ENCODE results near the gene PRPF6. TPM values are rescaled to one million over a fixed set of nuclear protein-coding genes. Genes with fewer than 3 reads are reported as not detected.

The PRPF6 gene
- polyA plus RNA-seq, 6 donors from 2014 or later = 46.4 to 83.8 (median 66.9) TPM

DNA sequence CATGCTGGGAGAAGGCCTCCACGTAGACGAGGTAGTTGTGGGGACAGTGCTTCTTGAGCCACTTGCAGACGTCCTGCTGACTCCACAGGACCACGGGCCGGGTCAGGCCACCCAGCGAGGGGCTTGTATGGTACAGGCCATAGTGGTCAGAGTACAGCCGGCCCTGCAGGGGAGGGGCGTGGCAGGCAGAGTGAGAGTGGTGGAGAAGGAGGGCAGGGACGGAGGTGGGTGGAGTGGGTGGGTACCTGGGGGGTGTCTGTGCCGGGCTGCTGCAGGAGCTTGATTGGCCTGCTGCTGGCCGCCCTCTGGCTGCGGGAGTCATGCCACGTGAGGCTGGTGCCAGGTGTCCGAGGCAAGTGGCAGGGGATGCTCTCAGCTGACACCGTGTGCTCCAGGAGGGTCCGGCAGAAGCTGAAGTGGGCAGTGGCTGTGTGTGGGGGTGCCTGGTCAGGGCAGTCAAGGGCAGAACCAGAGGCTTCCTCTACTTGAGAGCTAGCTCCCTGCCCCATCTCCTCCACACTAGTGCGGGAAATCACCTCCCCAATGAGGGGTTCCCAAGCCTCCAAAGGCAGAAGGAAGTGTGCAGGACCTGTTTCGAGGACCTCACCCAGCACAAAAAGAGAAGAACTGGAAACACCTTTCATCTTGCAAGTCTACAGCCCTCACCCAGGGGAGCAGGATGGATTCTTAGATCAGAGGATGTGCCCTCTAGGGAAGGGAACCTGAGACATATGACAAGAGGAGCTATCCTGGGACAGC lies 3.8 kb upstream of the PRPF6 start:
- ATAC-seq (ENCODE audit: low read depth in 2 of 2) (no peak), DNase-seq (no peak)
- Mint-ChIP-seq H3K27ac (peak overlapping the region in 3 of 6 donors; percentile 12 to 65 (median 41)), H3K4me1 (peaks cover 47 to 58% (median 50%) of the 10 kb centered on the region in 3 donors), H3K36me3 (peaks cover 0 to 19% of the 10 kb centered on the region in 2 donors), H3K4me3 (peak overlapping the region in 5 of 8 donors; percentile 53 to 93 (median 89)), H3K9me3 (no peaks in the 10 kb centered on the region), H3K27me3 (no peaks in the 10 kb centered on the region)

DNA sequence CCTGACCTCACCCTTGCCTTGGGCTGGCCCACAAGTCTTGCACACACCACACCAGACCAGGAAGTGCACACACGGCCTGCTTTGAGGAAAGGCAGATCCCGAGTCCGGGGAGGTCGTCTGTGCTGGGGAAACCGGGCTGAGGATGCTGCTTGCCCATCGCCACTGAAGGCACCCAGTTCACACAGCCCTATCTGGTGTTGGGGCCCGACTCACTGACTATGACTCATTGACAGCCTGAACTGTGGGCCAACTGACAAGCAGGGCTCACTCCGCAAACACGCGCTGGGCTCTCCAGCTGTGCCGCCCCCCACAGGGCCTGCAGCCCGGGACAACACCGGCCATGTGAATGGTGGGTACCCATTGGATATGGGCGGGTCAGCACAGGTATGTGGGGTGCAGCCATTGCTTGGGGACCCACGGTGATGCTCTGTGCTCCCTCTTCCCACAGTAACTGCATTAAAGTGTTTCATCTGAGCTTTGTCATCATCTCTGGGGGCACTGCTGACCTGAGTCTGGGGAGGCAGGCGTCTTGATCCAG lies 3.1 kb upstream of the PRPF6 start:
- no peak for DNase-seq
- no peak for ATAC-seq (ENCODE audit: low read depth in 2 of 2)
- Mint-ChIP-seq H3K4me3 (peak overlapping the region; percentile 80 to 93 (median 88)), H3K27me3 (no peaks in the 10 kb centered on the region), H3K36me3 (peaks cover 0 to 26% of the 10 kb centered on the region in 2 donors), H3K4me1 (peaks cover 52 to 65% (median 54%) of the 10 kb centered on the region in 3 donors), H3K9me3 (no peaks in the 10 kb centered on the region), H3K27ac (peak overlapping the region in 4 of 6 donors; percentile 4 to 73 (median 46))

DNA sequence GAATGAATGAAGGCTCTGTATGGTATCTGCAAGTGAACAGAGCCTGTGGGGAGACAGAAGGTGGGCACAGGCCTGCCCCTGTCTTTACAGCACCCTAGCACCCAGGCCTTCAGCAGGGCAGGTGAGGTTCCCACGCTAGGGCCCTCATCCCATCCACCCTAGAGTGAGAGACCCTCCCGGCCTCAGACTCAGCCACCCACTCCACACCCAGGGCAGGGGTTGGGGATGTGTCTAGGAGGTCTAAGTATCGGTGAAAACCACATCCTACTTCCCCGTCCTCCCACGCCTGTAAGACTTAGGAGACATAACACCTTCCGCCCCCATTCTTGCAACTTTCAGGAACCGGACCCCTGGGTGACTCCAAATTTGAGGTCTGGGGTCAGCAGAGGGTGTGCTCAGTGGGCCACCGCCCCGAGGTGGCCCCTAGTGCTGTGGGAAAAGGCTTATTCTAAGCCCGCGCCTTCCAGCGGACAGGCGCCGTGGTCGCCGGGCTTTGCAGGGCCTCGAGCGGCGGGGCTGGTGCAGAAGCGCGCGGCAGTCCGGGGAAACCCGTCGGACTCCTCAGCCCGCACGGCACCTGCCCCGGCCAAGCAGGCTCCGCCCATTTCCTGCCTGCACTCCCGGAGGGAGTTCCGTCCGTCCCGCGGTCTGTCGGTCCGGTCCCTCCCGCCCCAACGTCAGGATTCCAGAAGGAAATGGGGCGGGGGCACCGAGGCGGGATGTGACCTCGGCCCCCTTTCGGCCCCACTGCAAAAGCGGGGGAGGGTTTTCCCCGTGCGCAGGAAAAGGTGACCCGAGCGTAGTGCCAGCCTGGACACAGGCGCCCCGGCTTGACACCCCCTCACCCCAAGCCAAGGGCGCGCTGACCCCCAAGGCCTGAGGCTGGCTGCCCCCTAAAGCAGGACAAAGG lies 2.4 kb upstream of the PRPF6 start:
- no peaks in the 10 kb centered on the region for H3K27me3 Mint-ChIP-seq
- peak overlapping the region; percentile 80 to 93 (median 88) for H3K4me3 Mint-ChIP-seq
- peaks cover 51 to 65% (median 53%) of the 10 kb centered on the region in 3 donors for H3K4me1 Mint-ChIP-seq
- peak; percentile 56 for DNase-seq
- H3K9me3 Mint-ChIP-seq = no peaks in the 10 kb centered on the region
- H3K36me3 Mint-ChIP-seq = peaks cover 0 to 30% of the 10 kb centered on the region in 2 donors
- peak overlapping the region; percentile 69 to 94 (median 80) for H3K27ac Mint-ChIP-seq
- peak; percentile 13 to 26 for ATAC-seq (ENCODE audit: low read depth in 2 of 2)

DNA sequence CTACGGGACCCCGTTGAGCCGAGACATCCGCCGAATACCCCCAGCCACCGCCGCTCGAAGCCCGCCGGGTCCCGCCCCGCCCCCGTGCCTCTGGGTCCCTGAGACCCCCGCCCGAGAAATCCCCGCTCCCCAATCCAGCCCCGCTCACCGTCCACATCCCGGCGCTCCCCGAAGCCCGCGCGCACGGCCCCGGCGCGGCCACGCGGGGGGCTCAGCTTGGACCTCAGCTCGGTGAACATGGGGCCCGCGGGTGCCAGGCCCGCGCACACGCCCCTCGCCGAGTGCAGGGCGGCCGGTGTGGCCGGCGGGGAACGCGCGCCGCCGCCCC lies 1.7 kb upstream of the PRPF6 start:
- DNase-seq = no peak
- Mint-ChIP-seq H3K36me3 (peaks cover 0 to 24% of the 10 kb centered on the region in 2 donors), H3K9me3 (no peaks in the 10 kb centered on the region), H3K27me3 (no peaks in the 10 kb centered on the region), H3K4me3 (peak overlapping the region; percentile 80 to 93 (median 88)), H3K4me1 (peaks cover 46 to 59% (median 50%) of the 10 kb centered on the region in 3 donors), H3K27ac (peak overlapping the region in 2 of 6 donors; percentile 73 to 90)
- ATAC-seq (ENCODE audit: low read depth in 2 of 2) = no peak

DNA sequence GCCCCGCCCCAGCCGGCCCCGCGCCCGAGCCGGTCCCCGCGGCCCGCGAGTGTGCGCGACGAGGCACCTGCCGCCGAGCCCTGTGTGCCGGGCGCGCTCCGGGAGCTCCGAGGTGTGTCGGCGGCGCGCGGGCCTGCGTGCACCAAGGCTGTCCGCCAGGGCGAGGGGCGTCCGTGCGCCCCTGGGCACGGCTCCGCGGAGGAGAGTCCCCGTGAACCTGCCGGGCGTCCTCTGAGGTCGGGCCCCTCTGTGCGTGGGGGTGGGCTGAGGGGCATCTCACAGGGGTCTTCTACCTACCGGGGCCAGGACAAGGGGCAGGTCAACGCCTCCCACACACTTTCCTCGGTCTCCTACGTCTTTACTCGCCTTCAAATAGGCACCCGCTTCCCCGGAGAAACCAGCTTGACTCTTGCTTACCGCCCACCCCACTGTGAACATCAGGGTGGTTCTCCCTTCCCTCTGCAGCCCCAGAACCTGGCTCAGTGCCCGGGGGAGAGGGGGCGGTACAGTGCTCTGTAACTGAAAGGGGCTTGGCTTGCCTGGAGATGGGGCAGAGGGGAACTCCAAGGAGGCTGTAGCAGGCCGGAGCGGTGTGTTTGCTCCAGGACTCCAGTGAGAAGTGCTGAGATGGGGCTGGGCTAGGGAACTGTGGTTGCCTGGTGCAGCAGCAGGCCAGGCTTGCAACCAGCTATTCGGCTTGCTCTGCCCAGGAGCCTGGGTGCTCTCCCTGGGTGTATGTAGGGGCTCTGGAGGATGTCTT lies 1.2 kb upstream of the PRPF6 start, which contains the start of gene SAMD10:
TSS of gene SAMD10 (minus strand) at position 86 of the 760 bp plus-strand sequence. CDS start 175 bp downstream, outside the sequence.
- no peaks in the 10 kb centered on the region for H3K27me3 Mint-ChIP-seq
- peaks cover 4 to 28% of the 10 kb centered on the region in 2 donors for H3K36me3 Mint-ChIP-seq
- peak; percentile 66 for DNase-seq
- H3K4me1 Mint-ChIP-seq = peaks cover 50 to 58% (median 54%) of the 10 kb centered on the region in 3 donors
- peak within 1 kb of the TSS; percentile 90 to 96 (median 94) for H3K27ac Mint-ChIP-seq
- ATAC-seq (ENCODE audit: low read depth in 2 of 2) = peak; percentile 53 to 56
- H3K9me3 Mint-ChIP-seq = no peaks in the 10 kb centered on the region
- peak within 1 kb of the TSS; percentile 90 to 96 (median 94) for H3K4me3 Mint-ChIP-seq

DNA sequence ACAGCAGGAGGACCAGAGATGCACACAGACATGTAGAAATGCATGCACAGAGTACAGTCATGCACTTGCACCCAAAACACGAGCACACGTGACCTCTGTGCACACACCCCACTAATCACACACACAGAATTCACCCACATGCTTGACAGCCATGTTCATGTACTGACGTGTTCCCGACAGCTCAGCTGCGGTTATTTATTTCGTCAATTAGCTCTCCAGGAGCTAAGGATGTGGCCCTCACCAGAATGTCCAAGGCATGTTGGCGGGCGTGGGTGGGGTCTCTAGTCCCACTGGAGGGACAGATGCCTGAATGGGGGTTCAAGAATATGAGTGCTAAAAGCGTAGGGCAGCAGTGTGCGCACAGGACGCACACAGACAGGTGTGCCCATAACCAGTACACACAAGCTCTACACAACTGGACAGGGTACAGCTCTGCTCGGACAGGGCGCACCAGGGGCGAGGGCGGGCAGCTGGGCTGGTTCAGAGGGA lies 571 bp upstream of the PRPF6 start:
- Mint-ChIP-seq H3K4me3 (peak overlapping the region; percentile 90 to 96 (median 94)), H3K4me1 (peaks cover 51 to 58% (median 52%) of the 10 kb centered on the region in 3 donors), H3K9me3 (no peaks in the 10 kb centered on the region), H3K36me3 (peaks cover 5 to 31% of the 10 kb centered on the region in 2 donors), H3K27ac (peak overlapping the region; percentile 88 to 96 (median 94)), H3K27me3 (no peaks in the 10 kb centered on the region)
- DNase-seq (no peak), ATAC-seq (ENCODE audit: low read depth in 2 of 2) (peak; percentile 6 to 16)

DNA sequence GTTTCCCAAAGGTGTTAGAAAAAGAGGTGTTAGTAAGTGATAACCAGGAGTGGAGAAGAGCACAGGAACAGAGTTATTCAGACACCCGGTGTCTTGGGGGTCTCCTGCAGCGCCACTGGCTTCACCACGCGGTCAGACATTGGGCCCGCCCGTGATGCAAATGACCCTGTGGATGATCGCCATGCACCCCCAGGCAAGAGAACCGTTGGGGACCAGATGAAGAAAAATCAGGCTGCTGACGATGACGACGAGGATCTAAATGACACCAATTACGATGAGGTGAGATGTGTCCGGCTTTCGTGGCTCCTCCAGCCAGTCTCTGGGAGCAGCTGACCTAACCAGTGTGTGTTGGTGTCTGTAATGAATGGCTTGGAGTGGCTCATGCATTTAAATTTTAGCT lies 2.0 kb downstream of the PRPF6 start:
- ATAC-seq (ENCODE audit: low read depth in 2 of 2) = no peak
- H3K4me3 Mint-ChIP-seq = peak overlapping the region in 7 of 8 donors; percentile 35 to 95 (median 90)
- H3K27ac Mint-ChIP-seq = peak overlapping the region in 2 of 6 donors; percentile 49 to 78
- H3K36me3 Mint-ChIP-seq = peaks cover 5 to 20% of the 10 kb centered on the region in 2 donors
- H3K9me3 Mint-ChIP-seq = no peaks in the 10 kb centered on the region
- no peaks in the 10 kb centered on the region for H3K27me3 Mint-ChIP-seq
- DNase-seq = no peak
- H3K4me1 Mint-ChIP-seq = peaks cover 36 to 46% (median 43%) of the 10 kb centered on the region in 3 donors

DNA sequence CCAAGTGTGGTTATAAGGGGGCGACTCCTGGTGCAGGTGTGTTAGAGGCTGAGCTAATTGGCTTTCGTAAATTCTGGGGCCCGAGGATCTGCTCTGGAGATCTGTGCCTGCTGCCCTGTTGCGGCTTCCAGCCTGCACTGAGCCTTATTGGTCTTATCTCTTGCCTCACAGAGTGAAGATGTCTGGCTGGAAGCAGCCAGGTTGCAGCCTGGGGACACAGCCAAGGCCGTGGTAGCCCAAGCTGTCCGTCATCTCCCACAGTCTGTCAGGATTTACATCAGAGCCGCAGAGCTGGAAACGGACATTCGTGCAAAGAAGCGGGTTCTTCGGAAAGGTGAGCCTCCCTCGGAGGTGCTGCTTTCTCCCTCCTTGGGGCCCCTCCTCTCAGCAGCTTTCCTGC lies 20.0 kb downstream of the PRPF6 start:
- H3K4me3 Mint-ChIP-seq = no peak overlapping the region
- no peaks in the 10 kb centered on the region for H3K27me3 Mint-ChIP-seq
- no peak for ATAC-seq (ENCODE audit: low read depth in 2 of 2)
- H3K4me1 Mint-ChIP-seq = peaks cover 0 to 16% (median 7%) of the 10 kb centered on the region in 3 donors
- peaks cover 7 to 22% of the 10 kb centered on the region in 2 donors for H3K36me3 Mint-ChIP-seq
- DNase-seq = no peak
- peak overlapping the region in 2 of 6 donors; percentile 21 to 56 for H3K27ac Mint-ChIP-seq
- no peaks in the 10 kb centered on the region for H3K9me3 Mint-ChIP-seq

DNA sequence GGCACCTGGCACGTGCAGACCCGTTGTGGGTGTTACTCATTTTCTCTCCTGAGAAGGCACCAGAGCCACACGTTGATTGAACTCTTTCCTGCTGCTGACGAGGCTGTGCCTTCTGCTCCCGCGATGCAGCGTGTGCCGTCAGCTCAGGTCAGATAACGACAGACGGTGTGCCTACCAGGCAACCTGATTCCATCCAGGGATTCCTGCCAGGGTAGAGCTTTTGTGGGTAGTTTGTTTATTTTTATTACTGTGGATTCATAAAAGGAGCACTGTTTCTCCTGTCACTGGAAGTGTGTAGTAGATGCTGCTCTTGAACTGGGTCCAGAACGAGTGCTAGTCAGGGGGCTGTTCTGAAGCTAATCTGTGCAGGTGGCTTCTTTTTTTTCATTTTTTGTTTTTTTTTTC lies 20.7 kb downstream of the PRPF6 start:
- ATAC-seq (ENCODE audit: low read depth in 2 of 2) (no peak), DNase-seq (no peak)
- no peak overlapping the region for H3K4me3 Mint-ChIP-seq
- no peaks in the 10 kb centered on the region for H3K9me3 Mint-ChIP-seq
- H3K4me1 Mint-ChIP-seq = peaks cover 0 to 16% (median 7%) of the 10 kb centered on the region in 3 donors
- peak overlapping the region in 3 of 6 donors; percentile 17 to 56 (median 54) for H3K27ac Mint-ChIP-seq
- H3K27me3 Mint-ChIP-seq = no peaks in the 10 kb centered on the region
- H3K36me3 Mint-ChIP-seq = peaks cover 7 to 22% of the 10 kb centered on the region in 2 donors

DNA sequence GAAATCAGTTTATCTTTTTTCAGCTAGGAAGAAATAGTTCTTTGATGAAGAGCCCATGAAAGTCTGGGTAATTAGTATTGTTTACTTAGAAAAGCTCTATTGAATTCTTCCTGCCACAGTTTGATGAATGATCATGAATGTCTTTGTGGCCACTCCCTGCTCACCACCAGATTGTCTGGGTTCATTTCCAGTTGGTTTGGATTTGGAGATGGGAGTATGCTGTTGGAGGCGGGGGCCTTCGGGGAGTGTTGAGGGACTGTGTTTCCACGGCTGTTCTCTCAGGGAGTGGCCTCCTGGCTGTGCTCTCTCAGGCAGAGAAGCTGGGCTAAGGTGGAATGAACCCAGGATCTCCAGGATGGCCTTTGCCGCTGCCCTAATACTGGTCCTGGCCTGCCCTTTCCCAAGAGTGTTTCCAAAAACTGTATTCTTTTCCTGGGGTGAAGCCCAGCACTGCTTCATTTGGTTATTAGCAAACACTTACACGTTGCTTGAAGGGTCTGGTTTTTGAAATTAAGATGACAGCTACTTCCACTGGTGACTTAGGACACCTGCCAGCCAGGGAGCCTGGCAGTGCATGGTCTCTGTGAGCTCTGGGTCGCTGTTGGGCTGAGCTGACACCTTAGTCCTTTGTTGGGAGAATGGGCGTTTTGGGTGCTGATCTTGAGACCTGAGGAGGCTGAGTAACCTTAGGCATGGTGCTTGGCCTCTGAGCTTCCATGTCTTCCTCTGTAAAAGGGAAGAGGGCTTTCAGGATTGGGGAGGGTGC lies 23.2 kb downstream of the PRPF6 start:
- no peak for ATAC-seq (ENCODE audit: low read depth in 2 of 2)
- Mint-ChIP-seq H3K9me3 (peaks cover 0 to 2% (median 0%) of the 10 kb centered on the region in 7 donors), H3K36me3 (peaks cover 8 to 23% of the 10 kb centered on the region in 2 donors), H3K4me1 (peaks cover 4 to 20% (median 13%) of the 10 kb centered on the region in 3 donors), H3K4me3 (no peak overlapping the region), H3K27me3 (no peaks in the 10 kb centered on the region), H3K27ac (peak overlapping the region in 3 of 6 donors; percentile 24 to 93 (median 82))
- no peak for DNase-seq

DNA sequence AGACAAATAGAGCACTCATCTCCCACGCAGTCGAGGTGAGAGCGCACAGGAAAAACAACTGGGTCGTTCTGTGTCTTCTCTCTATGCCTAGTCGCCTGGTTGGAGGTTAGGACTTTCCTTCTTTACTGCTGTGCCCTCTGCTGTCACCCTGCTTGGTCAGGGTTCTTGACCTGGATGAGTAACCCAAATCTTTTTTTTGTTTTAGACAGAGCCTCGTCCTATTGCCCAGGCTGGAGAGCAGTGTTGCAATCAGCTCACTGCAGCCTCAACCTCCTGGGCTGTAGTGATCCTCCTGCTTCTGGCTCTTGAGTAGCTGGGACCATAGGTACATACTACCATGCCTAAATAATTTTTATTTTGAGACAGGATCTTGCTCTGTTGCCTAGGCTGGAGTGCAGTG lies 24.5 kb downstream of the PRPF6 start:
- Mint-ChIP-seq H3K36me3 (peaks cover 15 to 17% of the 10 kb centered on the region in 2 donors), H3K9me3 (peaks cover 0 to 2% (median 0%) of the 10 kb centered on the region in 7 donors), H3K4me1 (peaks cover 4 to 20% (median 13%) of the 10 kb centered on the region in 3 donors), H3K27ac (peak overlapping the region in 1 of 6 donors; percentile 6), H3K27me3 (no peaks in the 10 kb centered on the region), H3K4me3 (peak overlapping the region in 1 of 8 donors; percentile 77)
- DNase-seq = no peak
- no peak for ATAC-seq (ENCODE audit: low read depth in 2 of 2)

DNA sequence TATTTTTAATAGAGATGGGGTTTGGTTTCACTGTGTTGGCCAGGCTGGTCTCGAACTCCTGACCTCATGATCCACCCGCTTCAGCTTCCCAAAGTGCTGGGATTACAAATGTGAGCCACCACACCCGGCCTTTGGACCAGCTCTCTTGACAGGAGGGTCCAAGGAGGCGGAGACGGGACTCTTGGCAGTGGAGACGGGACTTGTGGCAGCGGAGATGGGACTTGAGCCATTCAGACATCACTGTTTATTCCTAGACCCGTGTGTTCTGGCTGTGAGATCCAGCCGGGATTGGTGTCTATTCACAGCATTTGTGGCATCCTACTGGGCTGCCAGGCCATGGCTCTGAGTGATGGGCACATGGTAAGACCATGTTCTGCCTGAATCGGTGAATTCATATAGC lies 25.6 kb downstream of the PRPF6 start:
- DNase-seq (no peak), ATAC-seq (ENCODE audit: low read depth in 2 of 2) (no peak)
- H3K36me3 Mint-ChIP-seq = peaks cover 15 to 17% of the 10 kb centered on the region in 2 donors
- no peak overlapping the region for H3K4me3 Mint-ChIP-seq
- no peak overlapping the region for H3K27ac Mint-ChIP-seq
- H3K27me3 Mint-ChIP-seq = no peaks in the 10 kb centered on the region
- peaks cover 4 to 20% (median 8%) of the 10 kb centered on the region in 3 donors for H3K4me1 Mint-ChIP-seq
- peaks cover 0 to 2% (median 0%) of the 10 kb centered on the region in 7 donors for H3K9me3 Mint-ChIP-seq

Data from naive B cell (primary cell).